Measurements from ENCODE around the gene USP26.

- TF ChIP-seq CTCF (IDR thresholded peaks at IDR 0.05; ENCODE audit: poor library complexity) (no peak), EZH2 (IDR thresholded peaks at IDR 0.05; ENCODE audit: borderline replicate concordance) (no peak)
These were observed 37.4 kb upstream of the USP26 start for GRCh38 chrX:133134282-133134681.
